ENCODE results near the gene VAMP4.
"Not testable (repeated sequence)": the region's sequence is repeated elsewhere in the genome, so short reads cannot be mapped to it uniquely, and the experiment has no call there.

VAMP4 gene

DNA sequence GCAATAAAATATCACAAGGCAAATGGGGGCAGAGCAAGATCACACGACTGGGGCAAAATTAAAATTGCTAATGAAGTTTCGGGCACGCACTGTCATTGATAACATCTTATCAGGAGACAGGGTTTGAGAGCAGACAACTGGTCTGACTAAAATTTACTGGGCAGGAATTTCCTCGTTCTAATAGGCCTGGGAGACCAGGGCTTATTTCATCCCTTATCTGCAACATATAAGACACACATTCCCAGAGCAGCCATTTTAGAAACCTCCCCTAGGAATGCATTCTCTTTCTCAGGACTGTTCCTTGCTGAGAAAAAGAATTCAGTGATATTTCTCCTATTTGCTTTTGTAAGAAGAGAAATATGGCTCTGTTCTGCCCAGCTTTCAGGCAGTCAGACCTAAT lies 18.7 kb downstream of the VAMP4 start:
- not testable (repeated sequence) for H3K4me3 ChIP-seq (ENCODE audit: low read length); H3K27me3 ChIP-seq (ENCODE audit: control insufficient read depth, insufficient read depth, low read length); H3K9ac ChIP-seq (ENCODE audit: low read depth, low read length); H3K4me1 ChIP-seq (ENCODE audit: control insufficient read depth, insufficient read depth, low read length); H3K9me3 ChIP-seq (replicated peaks; ENCODE audit: low read length); H3K4me2 ChIP-seq (ENCODE audit: low read length)
- peaks cover 20% of the 10 kb centered on the region for H3K36me3 ChIP-seq (ENCODE audit: insufficient read depth, low read length)

DNA sequence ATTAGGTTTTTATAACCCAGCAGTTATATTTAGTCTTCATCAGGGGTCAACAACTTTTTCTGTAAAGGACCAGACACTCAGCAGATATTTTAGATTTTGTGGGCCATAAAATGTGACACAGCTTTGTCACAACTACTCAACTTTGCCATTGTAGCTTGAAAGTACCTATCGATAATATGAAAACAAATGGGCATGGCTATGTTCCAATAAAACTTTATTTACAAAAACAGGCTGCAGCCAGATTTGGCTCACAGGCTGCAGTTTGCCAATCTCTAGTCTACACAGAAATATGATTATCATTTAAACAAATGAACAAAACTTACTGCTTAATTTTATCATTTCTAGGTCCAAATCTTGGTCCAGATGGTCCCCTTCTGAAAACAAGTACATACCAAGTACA lies 23.0 kb downstream of the VAMP4 start:
- no peaks in the 10 kb centered on the region for H3K27me3 ChIP-seq (ENCODE audit: control insufficient read depth, insufficient read depth, low read length)
- peaks cover 9% of the 10 kb centered on the region for H3K4me1 ChIP-seq (ENCODE audit: control insufficient read depth, insufficient read depth, low read length)
- H3K4me2 ChIP-seq (ENCODE audit: low read length): no peak overlapping the region
- no peak overlapping the region for H3K4me3 ChIP-seq (ENCODE audit: low read length)
- H3K36me3 ChIP-seq (ENCODE audit: insufficient read depth, low read length): peaks cover 6% of the 10 kb centered on the region
- H3K9ac ChIP-seq (ENCODE audit: low read depth, low read length): no peak overlapping the region
- no peaks in the 10 kb centered on the region for H3K9me3 ChIP-seq (replicated peaks; ENCODE audit: low read length)

DNA sequence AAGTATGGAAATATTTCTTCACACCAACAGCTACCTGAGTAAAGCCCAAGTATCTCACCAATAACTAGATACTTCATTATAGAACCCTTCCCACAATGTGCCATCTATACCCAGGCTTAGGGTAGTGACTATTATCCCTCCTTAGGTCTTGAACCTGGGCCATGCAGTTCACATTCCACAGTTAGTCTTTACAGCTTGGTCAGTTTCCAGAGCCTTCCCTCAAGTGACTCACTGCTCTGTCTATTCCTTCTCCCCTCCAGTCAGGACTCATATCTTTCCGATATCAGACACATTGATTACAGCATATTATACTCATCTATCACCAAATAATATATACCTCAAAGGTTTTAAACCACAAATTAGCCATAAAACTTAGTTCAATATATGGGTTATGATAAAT lies 23.6 kb downstream of the VAMP4 start:
- peaks cover 9% of the 10 kb centered on the region for H3K4me1 ChIP-seq (ENCODE audit: control insufficient read depth, insufficient read depth, low read length)
- no peaks in the 10 kb centered on the region for H3K9me3 ChIP-seq (replicated peaks; ENCODE audit: low read length)
- no peak overlapping the region for H3K4me3 ChIP-seq (ENCODE audit: low read length)
- H3K9ac ChIP-seq (ENCODE audit: low read depth, low read length): no peak overlapping the region
- H3K4me2 ChIP-seq (ENCODE audit: low read length): no peak overlapping the region
- H3K27me3 ChIP-seq (ENCODE audit: control insufficient read depth, insufficient read depth, low read length): no peaks in the 10 kb centered on the region
- peaks cover 3% of the 10 kb centered on the region for H3K36me3 ChIP-seq (ENCODE audit: insufficient read depth, low read length)

DNA sequence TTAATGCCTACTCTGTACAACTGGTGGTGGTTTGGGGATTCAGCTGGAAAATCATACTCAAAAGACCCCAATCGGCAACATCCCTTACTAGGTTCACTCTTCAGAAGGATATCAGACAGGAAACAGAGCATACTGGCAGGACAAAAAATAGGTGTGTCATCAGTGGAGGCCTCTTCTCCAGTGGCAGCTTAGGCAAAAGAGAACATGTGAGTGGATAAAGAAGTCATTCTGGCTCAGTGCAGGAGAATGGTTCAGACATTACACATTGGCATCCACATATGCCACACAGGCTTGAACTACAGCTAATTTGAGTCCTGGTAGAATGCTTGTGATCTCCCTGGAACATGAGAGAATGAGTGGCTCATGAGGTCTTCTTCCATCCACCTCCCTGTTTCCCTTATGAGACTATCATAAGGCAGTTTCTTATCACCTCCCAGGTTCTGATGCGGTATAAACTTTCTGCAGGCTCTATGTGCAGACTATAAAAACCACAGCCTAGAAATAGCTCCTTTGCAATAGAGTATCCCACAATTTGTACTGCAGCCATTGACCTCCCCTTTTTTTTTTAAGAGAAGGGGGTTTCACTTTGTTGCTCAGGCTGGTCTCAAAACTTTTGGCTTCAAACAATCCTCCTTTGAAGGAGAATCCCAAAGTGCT lies 24.7 kb downstream of the VAMP4 start:
- Histone ChIP-seq H3K36me3 (ENCODE audit: insufficient read depth, low read length) (no peaks in the 10 kb centered on the region), H3K4me3 (ENCODE audit: low read length) (no peak overlapping the region), H3K9ac (ENCODE audit: low read depth, low read length) (no peak overlapping the region), H3K27me3 (ENCODE audit: control insufficient read depth, insufficient read depth, low read length) (no peaks in the 10 kb centered on the region), H3K9me3 (replicated peaks; ENCODE audit: low read length) (no peaks in the 10 kb centered on the region), H3K4me1 (ENCODE audit: control insufficient read depth, insufficient read depth, low read length) (peaks cover 9% of the 10 kb centered on the region), H3K4me2 (ENCODE audit: low read length) (no peak overlapping the region)

DNA sequence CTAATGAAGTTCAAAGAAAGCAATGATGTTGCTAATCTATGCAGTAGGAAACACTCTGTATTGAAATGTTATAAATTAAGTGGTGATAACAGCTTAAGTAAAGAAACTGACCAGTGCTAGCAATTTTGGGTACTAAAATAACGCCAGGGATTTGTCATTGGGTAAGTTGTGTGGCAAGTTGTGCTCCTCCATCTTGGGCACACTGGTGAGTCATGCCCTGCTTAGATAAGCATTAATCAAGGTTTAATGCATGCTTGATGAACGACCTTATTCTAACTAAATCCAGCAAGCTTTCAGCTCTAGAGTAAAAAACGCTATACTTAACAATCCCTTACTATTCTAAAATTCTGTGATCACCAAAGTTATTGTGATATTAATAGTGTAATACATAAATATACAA lies 25.2 kb downstream of the VAMP4 start:
- Histone ChIP-seq H3K27me3 (ENCODE audit: control insufficient read depth, insufficient read depth, low read length) (no peaks in the 10 kb centered on the region), H3K9me3 (replicated peaks; ENCODE audit: low read length) (no peaks in the 10 kb centered on the region), H3K4me2 (ENCODE audit: low read length) (no peak overlapping the region), H3K36me3 (ENCODE audit: insufficient read depth, low read length) (no peaks in the 10 kb centered on the region), H3K9ac (ENCODE audit: low read depth, low read length) (no peak overlapping the region), H3K4me3 (ENCODE audit: low read length) (no peak overlapping the region), H3K4me1 (ENCODE audit: control insufficient read depth, insufficient read depth, low read length) (peaks cover 9% of the 10 kb centered on the region)

DNA sequence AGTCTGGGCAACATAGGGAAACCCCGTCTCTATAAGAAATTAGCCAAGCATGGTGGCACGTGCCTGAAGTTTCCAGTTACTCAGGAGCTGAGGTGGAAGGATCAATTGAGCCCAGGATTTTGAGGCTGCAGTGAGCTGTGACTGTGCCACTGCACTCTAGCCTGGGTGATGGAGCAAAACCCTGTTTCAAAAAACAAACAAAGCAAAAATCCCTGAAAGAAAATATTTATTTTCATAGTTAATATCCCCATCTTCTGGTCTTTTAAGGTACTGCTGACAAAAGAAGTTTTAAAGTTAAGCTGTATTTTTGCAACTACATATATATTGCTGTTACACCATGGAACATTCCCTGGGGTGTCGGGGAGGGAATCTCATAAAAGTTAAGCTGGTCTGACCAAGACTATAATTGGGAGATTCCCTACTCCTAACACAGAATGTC lies 26.0 kb downstream of the VAMP4 start:
- Histone ChIP-seq H3K4me3 (ENCODE audit: low read length) (no peak overlapping the region), H3K36me3 (ENCODE audit: insufficient read depth, low read length) (no peaks in the 10 kb centered on the region), H3K4me1 (ENCODE audit: control insufficient read depth, insufficient read depth, low read length) (peaks cover 9% of the 10 kb centered on the region), H3K9ac (ENCODE audit: low read depth, low read length) (no peak overlapping the region), H3K27me3 (ENCODE audit: control insufficient read depth, insufficient read depth, low read length) (no peaks in the 10 kb centered on the region), H3K9me3 (replicated peaks; ENCODE audit: low read length) (no peaks in the 10 kb centered on the region), H3K4me2 (ENCODE audit: low read length) (no peak overlapping the region)

DNA sequence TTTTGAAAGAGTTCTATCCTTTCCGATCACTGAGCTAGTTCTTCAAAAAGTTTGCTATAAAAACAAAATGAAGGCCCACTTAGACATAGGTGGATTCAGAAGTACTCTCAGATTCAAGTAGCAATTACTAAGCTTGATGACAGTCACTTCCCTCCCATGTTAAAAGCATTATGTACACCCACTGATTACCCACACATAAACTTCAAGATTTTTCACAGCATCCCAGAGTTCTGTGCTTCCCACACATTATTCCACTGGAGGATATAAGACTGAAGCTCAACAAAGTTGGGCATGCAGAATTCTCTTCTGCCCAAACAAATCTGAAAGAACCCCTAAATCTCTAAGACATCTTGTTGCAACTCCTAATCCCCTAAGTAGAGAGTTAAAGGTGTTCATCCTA lies 29.5 kb downstream of the VAMP4 start:
- Histone ChIP-seq H3K27me3 (ENCODE audit: control insufficient read depth, insufficient read depth, low read length) (no peaks in the 10 kb centered on the region), H3K4me2 (ENCODE audit: low read length) (no peak overlapping the region), H3K9ac (ENCODE audit: low read depth, low read length) (no peak overlapping the region), H3K4me1 (ENCODE audit: control insufficient read depth, insufficient read depth, low read length) (peaks cover 9% of the 10 kb centered on the region), H3K36me3 (ENCODE audit: insufficient read depth, low read length) (peaks cover 4% of the 10 kb centered on the region), H3K9me3 (replicated peaks; ENCODE audit: low read length) (no peaks in the 10 kb centered on the region), H3K4me3 (ENCODE audit: low read length) (no peak overlapping the region)

DNA sequence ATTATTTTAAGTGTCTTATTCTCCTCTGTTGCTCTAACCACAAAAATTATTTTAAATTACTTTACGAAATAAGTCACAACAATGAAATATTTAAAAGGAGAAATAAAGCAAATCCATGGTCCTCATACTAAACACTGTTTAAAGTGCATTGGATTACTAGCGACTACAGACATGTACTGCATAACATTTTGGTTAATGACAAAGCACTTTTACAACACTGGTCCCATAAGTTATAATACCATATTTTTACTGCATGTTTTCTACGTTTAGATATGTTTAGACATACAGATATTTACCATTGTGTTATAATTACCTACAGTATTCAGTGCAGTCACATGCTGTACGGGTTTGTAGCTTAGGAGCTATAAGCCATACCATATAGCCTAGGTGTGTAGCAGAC lies 30.2 kb downstream of the VAMP4 start:
- Histone ChIP-seq H3K9me3 (replicated peaks; ENCODE audit: low read length) (no peaks in the 10 kb centered on the region), H3K36me3 (ENCODE audit: insufficient read depth, low read length) (peaks cover 4% of the 10 kb centered on the region)

DNA sequence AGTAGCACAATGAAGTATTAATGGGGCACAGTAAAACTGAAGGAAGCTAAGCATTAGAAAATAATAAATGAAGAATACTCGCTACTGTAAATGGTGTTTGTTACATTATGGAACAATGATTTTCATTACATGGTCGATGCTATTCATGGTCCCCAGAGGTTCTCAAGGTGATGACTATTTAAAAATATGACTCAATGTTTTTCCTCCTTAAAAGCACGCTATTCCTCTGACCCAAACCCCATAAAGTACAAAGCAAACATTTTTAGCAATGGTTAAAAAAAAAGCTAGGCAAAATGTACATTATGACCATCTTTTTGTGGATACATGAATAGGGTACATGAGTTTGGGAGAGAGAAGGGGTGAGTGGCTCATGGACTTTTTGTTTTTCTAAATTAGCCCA lies 34.3 kb downstream of the VAMP4 start:
- no peaks in the 10 kb centered on the region for H3K27me3 ChIP-seq (ENCODE audit: control insufficient read depth, insufficient read depth, low read length)
- H3K4me2 ChIP-seq (ENCODE audit: low read length): no peak overlapping the region
- peaks cover 4% of the 10 kb centered on the region for H3K36me3 ChIP-seq (ENCODE audit: insufficient read depth, low read length)

More for the DNA sequence above, 30.2 kb downstream of the VAMP4 start:
- no peaks in the 10 kb centered on the region for H3K27me3 ChIP-seq (ENCODE audit: control insufficient read depth, insufficient read depth, low read length)
- H3K4me3 ChIP-seq (ENCODE audit: low read length): no peak overlapping the region
- H3K9ac ChIP-seq (ENCODE audit: low read depth, low read length): no peak overlapping the region
- H3K4me1 ChIP-seq (ENCODE audit: control insufficient read depth, insufficient read depth, low read length): peaks cover 3% of the 10 kb centered on the region
- no peak overlapping the region for H3K4me2 ChIP-seq (ENCODE audit: low read length)

DNA sequence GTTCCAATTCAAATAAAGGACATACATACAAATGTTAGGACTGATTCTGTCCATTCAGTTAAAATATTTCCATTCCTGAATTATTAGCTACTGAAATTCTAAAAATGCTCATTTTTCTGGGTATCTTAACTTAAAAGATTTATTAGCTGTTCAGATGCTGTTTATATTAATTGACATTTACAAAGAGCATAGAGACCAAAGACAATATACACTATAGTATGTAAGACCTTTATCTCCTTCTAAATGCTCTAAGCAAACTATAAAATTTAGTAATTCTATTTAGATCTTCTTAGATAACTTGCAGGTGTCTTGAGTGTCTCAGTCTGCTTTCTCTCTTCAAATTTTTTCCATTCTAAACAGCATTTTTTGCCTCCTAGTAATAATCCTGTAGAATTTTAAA lies 39.3 kb downstream of the VAMP4 start:
- Histone ChIP-seq H3K9me3 (replicated peaks; ENCODE audit: low read length) (no peaks in the 10 kb centered on the region), H3K4me3 (ENCODE audit: low read length) (no peak overlapping the region), H3K4me1 (ENCODE audit: control insufficient read depth, insufficient read depth, low read length) (no peaks in the 10 kb centered on the region), H3K9ac (ENCODE audit: low read depth, low read length) (no peak overlapping the region), H3K36me3 (ENCODE audit: insufficient read depth, low read length) (peaks cover 8% of the 10 kb centered on the region), H3K4me2 (ENCODE audit: low read length) (no peak overlapping the region), H3K27me3 (ENCODE audit: control insufficient read depth, insufficient read depth, low read length) (no peaks in the 10 kb centered on the region)

More for the DNA sequence above, 34.3 kb downstream of the VAMP4 start:
- Histone ChIP-seq H3K9ac (ENCODE audit: low read depth, low read length) (no peak overlapping the region), H3K4me1 (ENCODE audit: control insufficient read depth, insufficient read depth, low read length) (no peaks in the 10 kb centered on the region), H3K4me3 (ENCODE audit: low read length) (no peak overlapping the region), H3K9me3 (replicated peaks; ENCODE audit: low read length) (no peaks in the 10 kb centered on the region)

DNA sequence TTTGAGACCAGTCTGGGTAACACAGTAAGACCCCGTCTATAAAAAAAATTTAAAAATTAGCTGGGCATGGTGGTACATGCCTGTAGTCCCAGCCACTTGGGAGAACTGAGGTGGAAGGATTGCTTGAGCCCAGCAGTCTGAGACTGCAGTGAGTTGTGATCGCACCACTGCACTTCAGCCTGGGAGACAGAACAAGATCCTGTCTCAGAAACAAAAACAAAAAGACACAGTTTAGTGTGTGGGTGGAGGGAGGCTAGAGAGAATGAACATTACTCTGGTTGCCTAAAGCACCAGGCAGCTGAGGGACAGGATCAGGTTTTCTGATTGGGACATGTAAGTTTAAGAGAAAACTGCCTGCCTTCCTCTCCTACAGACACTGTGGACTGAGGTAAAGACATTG lies 42.3 kb downstream of the VAMP4 start:
- H3K4me1 ChIP-seq (ENCODE audit: control insufficient read depth, insufficient read depth, low read length): no peaks in the 10 kb centered on the region
- no peak overlapping the region for H3K9ac ChIP-seq (ENCODE audit: low read depth, low read length)
- no peaks in the 10 kb centered on the region for H3K9me3 ChIP-seq (replicated peaks; ENCODE audit: low read length)
- H3K27me3 ChIP-seq (ENCODE audit: control insufficient read depth, insufficient read depth, low read length): no peaks in the 10 kb centered on the region
- H3K4me3 ChIP-seq (ENCODE audit: low read length): no peak overlapping the region
- H3K36me3 ChIP-seq (ENCODE audit: insufficient read depth, low read length): peaks cover 8% of the 10 kb centered on the region
- H3K4me2 ChIP-seq (ENCODE audit: low read length): no peak overlapping the region

DNA sequence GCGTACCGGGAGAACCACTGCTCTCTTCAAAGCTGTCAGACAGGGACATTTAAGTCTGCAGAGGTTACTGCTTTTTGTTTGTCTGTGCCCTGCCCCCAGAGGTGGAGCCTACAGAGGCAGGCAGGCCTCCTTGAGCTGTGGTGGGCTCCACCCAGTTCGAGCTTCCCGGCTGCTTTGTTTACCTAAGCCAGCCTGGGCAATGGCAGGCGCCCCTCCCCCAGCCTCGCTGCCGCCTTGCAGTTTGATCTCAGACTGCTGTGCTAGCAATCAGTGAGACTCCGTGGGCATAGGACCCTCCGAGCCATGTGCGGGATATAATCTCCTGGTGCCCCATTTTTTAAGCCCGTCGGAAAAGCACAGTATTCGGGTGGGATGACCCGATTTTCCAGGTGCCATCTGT lies 46.1 kb downstream of the VAMP4 start:
- H3K9me3 ChIP-seq (replicated peaks; ENCODE audit: low read length); H3K36me3 ChIP-seq (ENCODE audit: insufficient read depth, low read length); H3K4me3 ChIP-seq (ENCODE audit: low read length); H3K9ac ChIP-seq (ENCODE audit: low read depth, low read length); H3K27me3 ChIP-seq (ENCODE audit: control insufficient read depth, insufficient read depth, low read length); H3K4me2 ChIP-seq (ENCODE audit: low read length); H3K4me1 ChIP-seq (ENCODE audit: control insufficient read depth, insufficient read depth, low read length): not testable (repeated sequence)

Data from skeletal muscle satellite cell (primary cell).